ENCODE results near the gene TNIK.
"Not testable (repeated sequence)": the region's sequence is repeated elsewhere in the genome, so short reads cannot be mapped to it uniquely, and the experiment has no call there.

The TNIK gene

DNA sequence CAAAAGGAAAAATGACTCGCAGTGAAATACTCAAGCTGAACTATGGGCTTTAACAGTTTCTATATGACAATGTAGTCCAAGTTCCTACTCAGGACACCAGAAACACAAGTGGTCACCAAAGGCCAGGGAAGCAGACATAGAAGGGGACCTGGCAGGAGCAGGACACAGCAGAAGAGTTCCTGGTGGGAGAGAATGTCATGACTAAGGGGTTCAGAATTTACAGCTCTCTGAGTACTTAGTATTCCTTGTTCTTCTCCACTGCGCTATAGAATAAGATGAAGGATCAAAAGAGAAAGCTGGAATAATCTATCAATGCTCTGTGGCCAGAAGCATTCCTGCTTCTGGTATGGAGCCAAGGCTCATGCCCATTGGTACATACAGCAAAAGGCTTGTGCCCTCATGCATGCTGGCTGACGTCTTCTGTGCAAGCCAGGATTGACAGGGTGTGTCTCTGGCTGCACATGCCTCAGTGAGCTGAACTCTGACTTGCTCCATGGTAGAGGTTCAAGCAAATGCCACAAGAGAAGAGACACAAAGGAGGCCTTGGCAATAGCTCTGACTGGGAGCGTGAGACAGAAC is 305.0 kb downstream of the TNIK start:
- no peak for DNase-seq

GRCh38 chr3:171150945-171151344 is 309.3 kb downstream of the TNIK start:
- DNase-seq = no peak

GRCh38 chr3:171149526-171150116 is 310.6 kb downstream of the TNIK start:
- no peak for DNase-seq

GRCh38 chr3:171145798-171146197 is 314.4 kb downstream of the TNIK start:
- DNase-seq = no peak

DNA sequence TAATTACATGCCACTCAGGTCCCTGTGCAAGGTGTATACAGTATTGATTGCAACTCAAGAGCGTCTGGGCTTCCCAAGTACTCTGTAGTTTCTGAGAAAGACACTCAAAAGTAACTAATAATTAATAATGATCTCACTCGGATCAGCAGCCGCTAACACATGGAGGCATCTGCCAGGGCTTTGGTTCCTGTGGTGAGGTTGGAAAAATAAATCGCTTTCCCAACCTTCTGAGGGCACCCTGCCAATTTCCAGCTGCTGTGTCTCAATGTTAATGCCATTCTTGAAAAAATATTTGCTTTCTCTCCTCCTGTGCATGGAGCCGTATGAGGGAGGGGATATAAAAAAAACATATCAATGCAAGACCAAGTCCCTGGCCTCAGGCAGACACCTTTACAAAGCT is 317.2 kb downstream of the TNIK start:
- peak; percentile 75 for DNase-seq

DNA sequence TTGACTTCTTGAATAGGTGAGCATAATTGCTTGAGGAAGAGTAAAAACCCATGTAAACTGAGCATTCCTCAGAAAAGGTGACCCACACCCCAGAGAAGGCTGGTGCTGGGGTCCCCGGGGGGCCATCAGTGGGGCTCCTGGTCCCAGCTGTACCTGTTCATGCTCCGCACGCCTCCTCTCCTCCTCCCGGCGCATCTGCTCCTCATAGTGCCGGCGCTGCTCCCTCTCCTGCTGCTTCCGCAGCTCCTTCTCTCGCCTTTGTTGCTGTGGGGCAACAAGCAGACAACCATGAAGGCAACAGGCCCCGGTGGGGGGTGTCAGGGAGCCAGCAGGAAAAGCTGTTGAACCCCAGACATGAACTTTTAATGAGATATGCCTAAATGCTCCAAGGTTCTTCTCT is 320.0 kb downstream of the TNIK start:
- DNase-seq = no peak

- no peak for DNase-seq
Measured at GRCh38 chr3:171138027-171138426, 322.2 kb downstream of the TNIK start.

- DNase-seq = no peak
Measured at GRCh38 chr3:171135549-171135948, 324.7 kb downstream of the TNIK start.

GRCh38 chr3:171133796-171134569 is 326.2 kb downstream of the TNIK start:
- no peak for DNase-seq

GRCh38 chr3:171133337-171133736 is 326.9 kb downstream of the TNIK start:
- DNase-seq = no peak

DNA sequence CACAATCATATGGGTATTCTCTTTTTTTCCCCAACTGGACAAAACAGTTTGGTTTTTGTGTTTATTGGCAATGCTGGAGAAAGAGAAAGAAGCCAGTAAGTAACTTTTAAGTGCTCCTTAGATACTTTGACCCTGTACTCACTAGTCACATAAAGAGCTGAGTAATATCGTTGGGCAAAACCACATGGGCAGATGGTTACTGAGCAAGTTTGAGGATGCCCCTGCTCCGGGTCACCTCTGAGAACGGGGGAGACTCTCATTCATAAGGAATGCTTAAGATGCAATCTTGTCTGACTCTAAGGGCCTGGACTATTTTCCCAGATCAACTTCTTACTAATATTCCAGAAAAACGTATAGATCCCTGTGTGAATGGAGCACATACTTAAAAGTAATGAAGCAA is 327.3 kb downstream of the TNIK start:
- no peak for DNase-seq

GRCh38 chr3:171129827-171130226 is 330.4 kb downstream of the TNIK start:
- no peak for DNase-seq

- DNase-seq = no peak
Measured at GRCh38 chr3:171127611-171128010, 332.6 kb downstream of the TNIK start.

DNA sequence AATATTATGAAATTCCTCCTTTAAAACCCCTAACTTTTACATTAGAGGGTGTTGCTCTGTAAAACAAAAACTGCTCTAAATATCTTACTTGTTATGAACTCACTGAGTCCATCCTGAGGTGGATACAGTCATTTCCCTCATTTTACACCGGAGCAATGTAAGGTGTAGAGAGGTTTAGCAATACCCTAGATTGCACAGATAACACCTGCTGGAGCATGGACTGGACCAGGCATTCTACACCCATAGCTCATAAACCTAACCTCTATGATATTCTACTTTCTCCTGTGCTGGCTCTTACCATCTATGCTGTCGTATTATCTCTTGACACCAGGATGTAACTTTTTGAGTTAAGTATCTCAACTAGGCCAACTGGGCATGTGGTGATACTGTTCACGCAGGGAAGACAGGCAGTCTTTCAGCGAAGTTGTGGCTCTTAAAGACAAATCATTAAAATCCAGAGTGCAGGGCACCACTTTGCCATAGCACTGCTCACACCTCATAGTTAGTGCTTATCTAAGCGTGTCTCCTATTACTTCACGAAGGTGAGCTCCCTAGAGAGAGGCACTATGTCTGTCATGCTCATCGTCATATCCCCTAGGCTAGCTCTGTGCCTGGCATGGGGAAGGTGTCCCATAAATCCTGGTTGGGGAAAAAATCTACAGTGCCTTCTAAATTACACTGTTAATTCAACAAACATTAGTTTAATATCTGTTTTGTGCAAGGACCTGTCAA is 333.6 kb downstream of the TNIK start:
- DNase-seq = no peak

GRCh38 chr3:171125010-171125409 is 335.2 kb downstream of the TNIK start:
- no peak for DNase-seq

DNA sequence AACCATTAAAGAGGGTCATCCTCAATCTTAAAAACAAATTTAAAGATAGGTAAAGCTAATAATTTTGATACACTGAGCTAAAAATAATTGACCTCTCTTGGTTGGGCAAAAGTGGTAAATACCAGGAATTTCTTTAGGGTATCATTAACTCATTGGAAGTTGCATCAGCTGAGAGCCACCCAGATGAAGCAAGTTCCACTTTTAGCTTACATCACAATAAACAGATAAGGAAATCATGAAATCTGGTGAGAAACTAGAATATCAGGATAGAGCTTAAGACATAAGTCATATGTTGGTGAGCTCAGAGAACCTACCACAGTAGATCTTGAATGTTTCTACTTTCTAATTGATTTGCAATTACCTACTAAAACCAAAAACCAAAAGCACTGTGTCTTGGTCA is 336.3 kb downstream of the TNIK start:
- no peak for DNase-seq

GRCh38 chr3:171122861-171123260 is 337.3 kb downstream of the TNIK start:
- DNase-seq = no peak

- no peak for DNase-seq
Measured at GRCh38 chr3:171122240-171122639, 338.0 kb downstream of the TNIK start.

GRCh38 chr3:171121801-171122200 is 338.4 kb downstream of the TNIK start:
- DNase-seq = no peak

DNA sequence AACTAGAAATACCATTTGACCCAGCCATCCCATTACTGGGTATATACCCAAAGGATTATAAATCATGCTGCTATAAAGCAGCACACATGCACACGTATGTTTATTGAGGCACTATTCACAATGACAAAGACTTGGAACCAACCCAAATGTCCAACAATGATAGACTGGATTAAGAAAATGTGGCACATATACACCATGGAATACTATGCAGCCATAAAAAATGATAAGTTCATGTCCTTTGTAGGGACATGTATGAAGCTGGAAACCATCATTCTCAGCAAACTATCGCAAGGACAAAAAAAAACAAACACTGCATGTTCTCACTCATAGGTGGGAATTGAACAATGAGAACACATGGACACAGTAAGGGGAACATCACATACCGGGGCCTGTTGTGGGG is 340.8 kb downstream of the TNIK start:
- not testable (repeated sequence) for DNase-seq

DNA sequence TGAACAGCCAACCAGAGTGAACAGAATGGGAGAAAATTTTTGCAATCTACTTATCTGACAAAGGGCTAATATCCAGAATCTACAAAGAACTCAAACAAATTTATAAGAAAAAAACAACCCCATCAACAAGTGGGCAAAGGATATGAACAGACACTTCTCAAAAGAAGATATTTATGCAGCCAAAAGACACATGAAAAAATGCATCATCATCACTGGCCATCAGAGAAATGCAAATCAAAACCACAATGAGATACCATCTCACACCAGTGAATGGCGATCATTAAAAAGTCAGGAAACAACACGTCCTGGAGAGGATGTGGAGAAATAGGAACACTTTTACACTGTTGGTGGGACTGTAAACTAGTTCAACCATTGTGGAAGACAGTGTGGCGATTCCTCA is 341.2 kb downstream of the TNIK start:
- not testable (repeated sequence) for DNase-seq

DNA sequence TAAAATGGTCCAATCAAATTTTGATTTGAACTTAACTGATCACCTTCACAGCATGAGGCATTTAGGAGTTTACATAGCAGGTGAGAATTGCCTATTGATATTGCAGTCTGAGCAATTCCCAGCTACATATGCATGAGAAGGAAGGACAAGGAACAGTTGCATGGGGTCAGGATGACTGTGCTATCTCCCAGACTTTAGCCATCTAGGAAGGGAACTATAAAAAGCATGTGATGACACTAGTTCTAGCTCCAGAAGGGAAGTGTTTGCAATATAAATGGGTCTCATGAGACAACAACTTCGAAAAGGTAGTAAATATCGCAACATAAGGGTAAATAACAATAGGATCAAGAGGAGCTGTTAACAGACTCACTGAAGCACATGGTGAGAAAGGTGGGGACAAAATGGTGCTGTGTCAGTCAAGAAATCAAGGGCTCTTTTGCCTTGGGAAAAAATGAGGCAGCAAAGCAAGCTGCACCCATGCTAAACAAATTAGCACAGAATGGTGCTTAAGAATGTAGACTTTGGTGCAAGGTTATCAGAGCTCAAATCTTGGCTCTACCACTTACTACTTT is 343.3 kb downstream of the TNIK start:
- DNase-seq = no peak

GRCh38 chr3:171116365-171116764 is 343.8 kb downstream of the TNIK start:
- no peak for DNase-seq

Data from NCI-H510A treated with DMSO at 0.1 percent for 48 hours (cell line).